Natural killer cell treated with Interleukin-12 subunit alpha and Interleukin-12 subunit beta and Interleukin-15 and Interleukin-18, amount 100 ng/mL, for 72 hours (primary cell): Measurements from ENCODE around the gene NLGN4Y. TPM values are rescaled to one million over a fixed set of nuclear protein-coding genes. Genes with fewer than 3 reads are reported as not detected.

ENCODE experiments used
- ATAC-seq, 2 donors: fragments of 150-1000 bp; cut with Tn5 transposase in 1 of 2; sonication (Bioruptor Pico), chemical (Tn5 transposase) in 1 of 2; 2 replicates each; pipeline ENCODE4 v1.10.0; 2021
- DNase-seq: peaks from one replicate; pipeline ENCODE4 v3.0.0; 2022; ENCODE audit warnings: low spot score
- H3K27ac Mint-ChIP-seq, 2 donors: 1 replicate in 1 of 2; 2 replicates in 1 of 2; pipeline ENCODE4 v1.8.0; 2022; ENCODE audit warnings: mixed read lengths in 2 of 2, mild to moderate bottlenecking in 1 of 2, moderate library complexity in 1 of 2
- H3K27me3 Mint-ChIP-seq, 2 donors: 1 replicate in 1 of 2; 2 replicates in 1 of 2; pipeline ENCODE4 v1.8.0; 2022; ENCODE audit warnings: mixed read lengths in 2 of 2
- H3K36me3 Mint-ChIP-seq: one replicate; pipeline ENCODE4 v1.8.0; 2022; ENCODE audit warnings: mixed read lengths
- H3K4me1 Mint-ChIP-seq, 2 donors: 1 replicate in 1 of 2; 2 replicates in 1 of 2; pipeline ENCODE4 v1.8.0; 2022; ENCODE audit warnings: low read depth in 2 of 2, mixed read lengths in 2 of 2, mild to moderate bottlenecking in 1 of 2
- H3K4me3 Mint-ChIP-seq: one replicate; pipeline ENCODE4 v1.8.0; 2022; ENCODE audit warnings: mixed read lengths
- H3K9me3 Mint-ChIP-seq: 2 replicates; pipeline ENCODE4 v1.8.0; 2022; ENCODE audit warnings: mixed read lengths
- total RNA-seq, 2 donors: library from RNA; stranded (reverse); gene quantifications; one replicate each; pipeline ENCODE4 v1.2.3, GENCODE V29; 2022

Gene NLGN4Y
- total RNA-seq, 2 donors from 2014 or later = 8.5 TPM; not detected in 1

DNA sequence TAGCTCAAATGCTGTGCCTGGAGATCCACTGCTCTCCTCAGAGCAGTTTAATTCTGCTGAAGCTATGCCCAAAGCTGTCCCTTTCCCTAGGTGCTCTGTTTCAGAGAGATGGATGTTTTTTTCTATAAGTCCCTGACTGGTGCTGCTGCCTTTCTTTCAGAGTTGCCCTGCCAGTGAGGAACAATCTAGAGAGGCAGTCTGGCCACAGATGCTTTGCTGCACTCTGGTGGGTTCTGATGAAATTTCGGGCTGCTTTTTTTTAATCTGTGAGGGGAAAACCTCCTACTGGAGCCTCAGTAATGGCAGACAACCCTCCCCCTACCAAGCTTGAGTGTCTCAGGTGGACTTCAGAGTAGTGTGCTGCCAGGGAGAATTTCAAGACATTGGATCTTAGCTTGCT, 93.3 kb downstream of the NLGN4Y start:
- H3K4me1 Mint-ChIP-seq = no peaks in the 10 kb centered on the region
- DNase-seq (no peak), ATAC-seq (no peak)
- H3K27me3 Mint-ChIP-seq = no peaks in the 10 kb centered on the region
- H3K36me3 Mint-ChIP-seq = no peaks in the 10 kb centered on the region
- no peak overlapping the region for H3K4me3 Mint-ChIP-seq
- H3K9me3 Mint-ChIP-seq = no peaks in the 10 kb centered on the region
- no peak overlapping the region for H3K27ac Mint-ChIP-seq

DNA sequence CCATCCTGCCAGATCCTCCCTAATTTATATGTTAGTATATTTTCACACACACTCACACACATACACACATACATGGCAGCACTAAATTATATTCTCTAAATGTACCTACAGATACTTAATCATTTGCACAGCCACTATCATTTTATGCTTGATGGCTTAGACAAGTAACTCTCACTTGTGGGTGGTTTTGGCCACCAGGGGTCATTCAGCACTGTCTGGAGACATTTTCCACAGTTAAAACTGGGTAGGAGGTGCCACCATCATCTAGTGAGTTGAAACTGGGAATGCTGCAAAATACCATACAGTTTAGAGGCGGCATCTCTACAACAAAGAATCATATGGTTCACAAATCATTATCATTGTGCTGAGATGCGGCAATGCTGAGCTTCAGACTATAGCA, 94.2 kb downstream of the NLGN4Y start:
- Mint-ChIP-seq H3K9me3 (no peaks in the 10 kb centered on the region), H3K36me3 (no peaks in the 10 kb centered on the region), H3K4me1 (no peaks in the 10 kb centered on the region), H3K27me3 (no peaks in the 10 kb centered on the region), H3K4me3 (no peak overlapping the region), H3K27ac (no peak overlapping the region)
- DNase-seq (no peak), ATAC-seq (no peak)

DNA sequence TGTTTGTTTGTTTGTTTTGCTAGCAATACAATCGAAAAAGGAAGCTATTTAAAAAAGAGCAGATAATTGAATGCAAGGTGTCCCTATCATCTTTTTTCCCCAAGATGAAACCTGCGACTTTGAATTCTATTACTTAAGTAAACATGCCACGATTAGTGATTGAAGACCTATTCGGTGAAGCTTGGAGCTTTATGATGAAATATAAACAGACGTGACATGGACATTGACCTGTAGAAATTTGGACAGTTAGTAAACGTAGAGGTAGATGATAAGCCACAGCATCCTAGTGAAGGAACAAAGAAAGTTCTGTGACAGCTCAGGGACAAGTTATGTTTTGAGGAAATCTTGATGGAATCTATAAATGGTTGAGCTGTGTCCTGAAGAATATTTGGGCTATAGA, 103.9 kb downstream of the NLGN4Y start:
- no peak for ATAC-seq
- no peaks in the 10 kb centered on the region for H3K27me3 Mint-ChIP-seq
- no peaks in the 10 kb centered on the region for H3K9me3 Mint-ChIP-seq
- no peak for DNase-seq
- no peaks in the 10 kb centered on the region for H3K4me1 Mint-ChIP-seq
- H3K4me3 Mint-ChIP-seq = no peak overlapping the region
- no peak overlapping the region for H3K27ac Mint-ChIP-seq
- H3K36me3 Mint-ChIP-seq = no peaks in the 10 kb centered on the region

DNA sequence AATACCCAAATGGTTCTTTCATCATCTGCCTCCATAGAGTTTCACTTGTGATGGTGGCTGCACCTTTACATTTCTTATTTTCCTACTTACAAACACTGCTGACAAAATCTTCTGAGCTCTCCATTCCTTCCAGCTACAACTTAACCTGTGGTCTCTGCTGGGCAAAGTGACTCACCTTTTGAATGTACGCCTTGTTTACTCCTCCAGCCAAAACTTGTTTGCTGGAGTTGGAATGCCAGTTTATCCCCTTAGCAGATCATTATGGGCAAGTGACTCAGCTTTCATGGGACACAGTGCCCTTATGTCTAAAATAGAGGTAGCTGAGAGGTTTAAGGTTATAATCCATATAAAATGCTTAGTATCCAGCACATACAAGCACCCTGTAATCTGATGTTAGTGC, 107.3 kb downstream of the NLGN4Y start:
- no peak for ATAC-seq
- Mint-ChIP-seq H3K36me3 (no peaks in the 10 kb centered on the region), H3K9me3 (no peaks in the 10 kb centered on the region), H3K4me3 (no peak overlapping the region), H3K4me1 (no peaks in the 10 kb centered on the region), H3K27ac (no peak overlapping the region), H3K27me3 (no peaks in the 10 kb centered on the region)
- no peak for DNase-seq

DNA sequence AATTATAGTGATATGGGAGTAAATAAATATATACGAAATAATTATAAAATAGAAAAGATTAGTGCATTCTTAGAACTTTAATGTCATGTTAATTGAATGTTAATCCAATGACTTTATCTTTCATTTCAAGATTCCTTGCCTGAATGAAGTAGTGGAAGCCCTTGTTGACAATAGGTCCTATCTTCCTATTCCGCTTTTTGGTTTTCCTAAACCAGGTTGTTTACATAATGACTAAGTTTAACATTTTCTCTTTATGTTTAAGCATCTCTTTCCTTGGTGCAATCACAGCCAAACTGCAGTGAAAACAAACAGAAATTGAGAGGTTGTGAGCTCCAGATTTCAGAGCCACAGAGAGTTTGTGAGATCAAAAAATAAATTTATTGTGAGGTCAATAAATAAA, 109.4 kb downstream of the NLGN4Y start:
- Mint-ChIP-seq H3K4me1 (no peaks in the 10 kb centered on the region), H3K4me3 (no peak overlapping the region), H3K27me3 (no peaks in the 10 kb centered on the region), H3K27ac (no peak overlapping the region), H3K9me3 (no peaks in the 10 kb centered on the region), H3K36me3 (no peaks in the 10 kb centered on the region)
- no peak for DNase-seq
- ATAC-seq = no peak

DNA sequence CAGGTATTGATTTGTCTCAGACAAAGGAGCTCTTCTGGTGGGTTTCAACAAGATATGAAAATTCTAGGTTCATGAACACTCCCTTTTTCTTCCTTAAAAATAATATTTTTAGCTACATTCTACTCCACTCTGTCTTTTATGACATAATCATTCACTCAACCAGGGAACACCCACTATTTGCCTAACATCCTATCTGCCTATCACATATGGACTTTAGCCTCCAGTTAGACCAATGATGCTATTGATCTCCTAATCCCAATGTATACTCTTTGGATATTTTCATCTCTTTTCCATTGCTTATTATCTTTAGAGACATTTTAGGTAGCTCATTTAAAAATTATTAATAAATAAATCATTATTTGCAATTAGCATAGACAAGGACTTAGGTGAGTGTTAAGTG, 110.6 kb downstream of the NLGN4Y start:
- no peak for ATAC-seq
- H3K4me3 Mint-ChIP-seq = no peak overlapping the region

DNA sequence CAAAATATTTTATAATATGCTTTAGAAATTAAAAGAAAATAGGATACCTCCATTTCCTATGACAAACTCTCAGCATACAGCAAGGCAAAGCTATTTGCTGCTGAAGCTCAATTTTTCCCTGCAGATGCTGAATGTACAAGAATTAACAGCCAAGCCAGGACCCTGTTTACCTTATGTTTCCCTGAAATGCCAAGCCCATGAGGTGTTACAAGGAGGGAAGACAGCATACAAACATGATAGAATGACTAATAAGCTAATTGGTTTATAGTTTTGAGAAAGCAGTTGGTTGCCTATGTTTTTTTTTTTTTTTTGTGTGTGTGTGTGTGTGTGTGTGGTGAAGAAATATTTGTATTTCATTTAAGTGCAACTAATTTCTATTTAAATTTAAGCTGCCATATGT, 113.2 kb downstream of the NLGN4Y start:
- ATAC-seq = no peak
- Mint-ChIP-seq H3K36me3 (no peaks in the 10 kb centered on the region), H3K4me3 (no peak overlapping the region), H3K27ac (no peak overlapping the region), H3K4me1 (no peaks in the 10 kb centered on the region), H3K9me3 (no peaks in the 10 kb centered on the region), H3K27me3 (no peaks in the 10 kb centered on the region)
- no peak for DNase-seq

More for the DNA sequence above, 110.6 kb downstream of the NLGN4Y start:
- Mint-ChIP-seq H3K27me3 (no peaks in the 10 kb centered on the region), H3K36me3 (no peaks in the 10 kb centered on the region), H3K27ac (no peak overlapping the region), H3K4me1 (no peaks in the 10 kb centered on the region), H3K9me3 (no peaks in the 10 kb centered on the region)
- no peak for DNase-seq

DNA sequence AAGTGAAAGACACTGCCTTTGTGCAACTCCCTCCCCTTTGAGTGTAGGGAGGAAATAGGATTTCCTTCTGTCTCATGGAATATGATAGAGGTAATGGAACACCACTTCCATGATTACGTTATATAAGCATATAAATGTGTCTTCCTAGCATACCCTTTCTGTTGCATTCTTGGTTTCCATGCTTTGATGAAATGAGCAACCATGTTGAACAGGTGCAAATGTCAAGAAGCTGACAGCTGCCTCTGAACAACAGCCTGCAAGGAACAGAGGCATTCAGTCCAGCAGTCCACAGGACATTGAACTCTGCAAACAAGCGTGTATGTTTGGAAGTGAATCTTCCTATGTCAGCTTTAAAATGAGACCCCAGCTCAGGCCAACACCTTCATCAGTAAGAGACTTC, 117.5 kb downstream of the NLGN4Y start:
- no peak for DNase-seq
- Mint-ChIP-seq H3K9me3 (no peaks in the 10 kb centered on the region), H3K36me3 (no peaks in the 10 kb centered on the region), H3K4me3 (no peak overlapping the region), H3K27ac (no peak overlapping the region), H3K27me3 (no peaks in the 10 kb centered on the region), H3K4me1 (no peaks in the 10 kb centered on the region)
- no peak for ATAC-seq

DNA sequence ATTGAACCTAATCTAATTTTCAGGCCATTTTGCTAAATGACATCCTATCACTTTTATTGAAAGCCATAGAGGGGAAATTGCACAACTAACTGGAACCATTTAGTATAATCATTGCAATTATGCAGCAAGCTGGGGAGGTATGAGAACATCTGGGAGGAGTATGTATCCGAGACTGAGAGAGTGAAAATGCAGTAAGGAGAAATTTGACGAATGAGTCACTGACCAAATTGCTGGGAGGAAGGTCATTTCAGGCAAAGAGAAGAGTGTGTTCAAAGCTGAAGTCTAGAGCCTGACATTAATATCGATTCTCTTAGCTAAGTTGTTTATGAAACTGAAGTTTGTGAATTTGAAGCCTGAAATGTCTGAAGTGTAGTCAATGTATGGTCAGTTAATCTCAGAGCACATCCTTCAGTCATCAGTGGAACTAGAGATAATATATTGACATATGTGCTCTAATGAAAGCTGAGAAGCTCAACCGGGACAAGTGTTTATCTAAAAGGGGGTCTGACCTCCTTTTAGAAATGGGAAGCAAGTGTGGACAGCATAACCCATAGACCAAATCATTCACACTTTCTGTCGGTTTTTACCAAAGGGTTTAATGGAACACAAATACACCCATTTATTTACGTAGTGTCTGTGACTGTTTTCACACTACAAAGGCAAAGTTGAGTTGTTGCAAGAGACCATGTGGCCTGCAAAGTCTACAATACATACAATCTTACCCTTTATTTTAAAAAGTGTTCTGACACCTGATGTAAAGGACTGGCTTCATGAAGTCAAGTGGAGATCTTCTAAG, 120.0 kb downstream of the NLGN4Y start:
- H3K36me3 Mint-ChIP-seq = no peaks in the 10 kb centered on the region
- no peaks in the 10 kb centered on the region for H3K27me3 Mint-ChIP-seq
- no peak for DNase-seq
- ATAC-seq = no peak
- H3K4me1 Mint-ChIP-seq = no peaks in the 10 kb centered on the region
- H3K27ac Mint-ChIP-seq = no peak overlapping the region
- no peak overlapping the region for H3K4me3 Mint-ChIP-seq
- H3K9me3 Mint-ChIP-seq = no peaks in the 10 kb centered on the region

DNA sequence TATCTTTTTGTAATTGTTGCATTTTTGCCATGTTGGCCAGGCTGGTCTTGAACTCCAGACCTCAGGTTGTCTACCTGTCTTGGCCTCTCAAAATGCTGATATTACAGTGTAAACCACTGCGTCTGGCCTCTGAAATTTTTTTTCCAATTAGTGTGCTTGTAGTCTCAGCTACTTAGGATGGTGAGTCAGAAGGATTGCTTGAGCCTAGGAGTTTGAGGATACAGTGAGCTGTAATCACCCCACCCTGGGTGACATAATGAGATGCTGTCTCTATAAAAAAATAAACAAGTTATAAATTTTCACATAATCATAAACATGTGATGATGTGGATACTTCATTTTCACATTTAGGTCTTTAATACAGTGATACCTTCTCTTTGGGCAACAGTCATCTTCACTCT, 154.9 kb downstream of the NLGN4Y start:
- no peak overlapping the region for H3K27ac Mint-ChIP-seq
- no peaks in the 10 kb centered on the region for H3K27me3 Mint-ChIP-seq
- H3K4me1 Mint-ChIP-seq = no peaks in the 10 kb centered on the region
- H3K36me3 Mint-ChIP-seq = no peaks in the 10 kb centered on the region
- no peaks in the 10 kb centered on the region for H3K9me3 Mint-ChIP-seq
- H3K4me3 Mint-ChIP-seq = no peak overlapping the region
- DNase-seq (no peak), ATAC-seq (no peak)

DNA sequence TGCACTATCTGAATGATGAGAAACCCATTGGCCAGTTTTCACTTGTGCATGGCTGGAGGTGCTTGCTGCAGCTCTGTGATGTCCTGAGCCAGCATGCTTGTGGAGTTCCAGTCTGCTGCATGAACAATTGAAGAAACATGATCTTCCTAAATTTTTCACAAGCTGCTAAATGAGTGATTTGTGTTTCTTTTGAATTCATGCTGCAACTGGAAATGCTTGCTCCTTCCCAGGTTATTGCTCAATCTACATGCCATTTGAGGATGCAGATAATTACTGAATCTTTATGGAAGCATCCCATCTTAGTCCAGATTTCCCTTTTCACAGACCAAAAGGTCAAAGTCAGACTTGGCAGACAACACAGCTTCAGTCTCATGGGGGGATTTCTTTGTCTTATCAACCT, 170.2 kb downstream of the NLGN4Y start:
- Mint-ChIP-seq H3K4me3 (no peak overlapping the region), H3K9me3 (no peaks in the 10 kb centered on the region), H3K36me3 (no peaks in the 10 kb centered on the region), H3K27ac (no peak overlapping the region), H3K4me1 (no peaks in the 10 kb centered on the region), H3K27me3 (no peaks in the 10 kb centered on the region)
- DNase-seq (no peak), ATAC-seq (no peak)

DNA sequence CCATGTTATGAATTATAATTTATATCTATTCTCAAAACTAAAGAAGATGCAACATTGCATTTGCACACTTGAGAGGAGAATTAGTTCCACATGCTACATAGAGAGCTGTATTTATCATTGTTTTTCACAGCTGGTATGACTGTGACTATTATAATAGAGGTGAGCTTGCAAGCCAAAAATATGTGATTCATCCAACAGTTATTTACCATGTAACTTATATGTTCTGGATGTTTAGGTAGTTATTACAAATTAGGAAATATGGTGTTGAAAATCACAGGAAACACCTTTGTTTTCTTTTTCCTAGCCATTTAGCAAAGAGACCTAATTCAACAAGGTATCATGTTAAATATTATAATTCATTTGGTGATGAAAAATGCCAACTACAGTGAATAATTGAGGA, 183.8 kb downstream of the NLGN4Y start:
- ATAC-seq = no peak
- H3K4me1 Mint-ChIP-seq = no peaks in the 10 kb centered on the region

DNA sequence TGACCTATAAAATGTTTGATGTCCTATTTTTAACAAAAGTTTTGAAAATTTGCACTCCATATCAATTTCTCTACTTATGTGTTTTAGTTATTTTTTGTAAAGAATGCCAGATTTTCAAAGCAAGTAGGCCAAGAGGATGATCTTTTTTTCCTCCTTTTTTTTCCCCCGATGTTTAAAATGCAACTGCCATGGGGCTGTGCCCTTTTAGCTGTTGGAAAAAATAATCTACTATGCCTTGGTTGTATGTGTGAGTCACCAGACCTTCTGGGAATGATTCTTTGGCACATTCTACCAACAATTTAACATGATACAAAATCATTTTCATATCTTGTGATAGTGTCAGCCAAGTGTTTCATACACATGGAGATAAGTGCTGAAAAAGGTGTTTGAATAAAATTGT, 217.3 kb downstream of the NLGN4Y start:
- Mint-ChIP-seq H3K9me3 (no peaks in the 10 kb centered on the region), H3K36me3 (no peaks in the 10 kb centered on the region), H3K27me3 (no peaks in the 10 kb centered on the region), H3K4me3 (no peak overlapping the region), H3K27ac (no peak overlapping the region), H3K4me1 (no peaks in the 10 kb centered on the region)
- ATAC-seq = no peak
- DNase-seq = no peak

More for the DNA sequence above, 183.8 kb downstream of the NLGN4Y start:
- H3K36me3 Mint-ChIP-seq = no peaks in the 10 kb centered on the region
- DNase-seq = no peak
- H3K9me3 Mint-ChIP-seq = no peaks in the 10 kb centered on the region
- H3K4me3 Mint-ChIP-seq = no peak overlapping the region
- H3K27me3 Mint-ChIP-seq = no peaks in the 10 kb centered on the region
- H3K27ac Mint-ChIP-seq = no peak overlapping the region

DNA sequence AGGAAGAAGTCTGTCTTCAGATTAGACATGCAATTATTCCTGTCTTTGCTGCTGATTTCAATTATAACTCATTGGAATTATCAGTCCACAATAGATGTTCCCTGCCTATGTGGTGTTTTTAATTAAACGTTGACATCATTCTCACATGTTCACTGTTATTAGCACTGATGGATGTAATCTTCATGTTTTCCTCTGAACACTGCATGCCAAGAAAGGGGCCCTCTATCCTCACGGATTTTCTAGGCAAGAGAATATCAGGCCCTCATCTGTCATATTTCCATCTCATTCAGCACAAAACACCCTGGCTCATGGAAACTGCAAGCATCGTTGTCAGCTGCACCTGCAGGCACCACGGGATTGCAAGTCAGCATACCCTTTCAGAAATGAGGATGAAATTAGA, 224.0 kb downstream of the NLGN4Y start:
- no peak for ATAC-seq
- Mint-ChIP-seq H3K36me3 (no peaks in the 10 kb centered on the region), H3K27ac (no peak overlapping the region), H3K27me3 (no peaks in the 10 kb centered on the region), H3K4me1 (no peaks in the 10 kb centered on the region), H3K9me3 (no peaks in the 10 kb centered on the region), H3K4me3 (no peak overlapping the region)
- DNase-seq = no peak

DNA sequence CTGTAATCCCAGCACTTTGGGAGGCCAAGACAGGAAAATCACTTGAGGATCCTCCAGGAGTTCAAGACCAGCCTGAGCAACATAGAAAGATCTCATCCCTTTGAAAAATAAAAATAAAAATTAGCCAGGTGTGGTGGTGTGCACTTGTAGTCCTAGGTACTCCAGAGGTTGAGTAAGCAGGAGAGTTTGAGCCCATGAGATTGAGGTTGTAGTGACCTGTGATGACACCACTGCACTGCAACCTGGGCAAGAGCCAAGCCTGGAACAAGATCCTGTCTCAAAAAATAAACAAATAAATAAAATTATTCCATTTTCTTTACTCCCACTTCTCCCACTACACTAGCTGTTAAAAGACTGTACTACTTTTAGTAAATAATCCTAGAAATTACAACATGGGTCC, 231.2 kb downstream of the NLGN4Y start:
- Mint-ChIP-seq H3K4me1 (no peaks in the 10 kb centered on the region), H3K27ac (no peak overlapping the region), H3K4me3 (no peak overlapping the region), H3K9me3 (no peaks in the 10 kb centered on the region), H3K27me3 (no peaks in the 10 kb centered on the region), H3K36me3 (no peaks in the 10 kb centered on the region)
- no peak for DNase-seq
- no peak for ATAC-seq
